HG03565 (cell line): Measurements from ENCODE around the gene PRRT1.
"Not testable (repeated sequence)": the region's sequence is repeated elsewhere in the genome, so short reads cannot be mapped to it uniquely, and the experiment has no call there.

Experiments
- ATAC-seq: cut with Tn5 transposase; IDR thresholded peaks from one replicate; pipeline ENCODE4 v1.9.1; 2021; ENCODE audit warnings: mild to moderate bottlenecking, moderate library complexity; ENCODE audit not compliant: unreplicated experiment

PRRT1 gene

DNA sequence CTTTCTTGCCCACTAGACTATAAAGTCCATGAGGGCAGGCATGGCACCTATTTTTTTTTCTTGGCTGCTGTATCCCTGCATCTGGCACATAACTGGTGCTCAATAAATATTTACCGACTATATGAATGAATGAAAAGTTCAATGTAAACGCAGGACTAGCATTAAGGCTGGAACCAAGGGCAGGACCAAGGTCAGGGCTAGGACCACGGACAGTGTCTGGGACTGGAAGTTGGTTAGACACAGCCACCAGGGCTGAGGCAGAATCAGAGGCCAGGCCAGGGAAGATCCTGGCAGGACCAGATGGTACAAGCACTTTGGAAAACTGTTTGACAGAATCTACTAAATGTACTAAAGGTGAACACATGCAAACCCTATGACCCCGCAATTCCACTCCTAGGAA is 46.3 kb downstream of the PRRT1 start:
- no peak for ATAC-seq

DNA sequence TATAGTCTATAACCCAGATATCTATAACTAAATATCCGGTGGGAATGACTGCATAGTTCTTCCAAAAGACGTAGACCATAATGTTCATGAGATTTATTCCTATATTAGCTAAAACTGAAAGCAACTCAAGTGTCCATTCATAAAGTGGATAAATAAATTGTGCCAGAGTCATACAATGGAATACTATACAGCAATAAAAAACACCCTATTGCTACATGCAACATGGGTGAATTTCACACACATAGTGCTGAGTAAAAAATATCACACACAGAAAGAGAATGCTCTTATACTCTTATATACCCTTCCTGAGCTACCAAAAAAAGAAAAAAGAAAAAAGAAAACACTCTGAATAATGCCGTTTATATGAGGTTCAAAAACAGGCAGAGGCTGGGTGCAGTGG is 49.5 kb downstream of the PRRT1 start:
- ATAC-seq, result no peak

DNA sequence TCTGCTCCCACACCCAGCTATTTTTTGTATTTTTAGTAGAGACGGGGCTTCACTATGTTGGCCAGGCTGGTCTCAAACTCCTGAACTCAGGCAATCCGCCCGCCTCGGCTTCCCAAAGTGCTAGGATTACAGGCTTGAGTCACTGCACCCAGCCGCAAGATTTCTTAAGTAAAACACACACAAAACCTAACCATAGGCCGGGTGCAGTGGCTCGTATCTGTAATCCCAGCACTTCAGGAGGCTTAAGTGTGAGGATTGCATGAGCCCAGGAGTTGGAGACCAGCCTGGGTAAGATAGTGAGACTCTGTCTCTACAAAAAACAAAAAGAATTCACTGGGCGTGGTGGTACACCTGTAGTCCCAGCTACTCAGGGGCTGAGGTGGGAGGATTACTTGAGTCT is 51.5 kb downstream of the PRRT1 start:
- ATAC-seq, result not testable (repeated sequence)
